Brain microvascular endothelial cell (primary cell): Measurements from ENCODE around the gene CRACDL.

Source experiments
- DNase-seq: peaks from one replicate; pipeline ENCODE4 v3.0.0-alpha.2; 2020
- H3K27ac ChIP-seq: fragments of 250-450 bp; sonication (Bioruptor Pico); 2 replicates; pipeline ENCODE4 v1.5.1; 2020; ENCODE audit warnings: mild to moderate bottlenecking, moderate library complexity
- H3K27me3 ChIP-seq: fragments of 250-450 bp; sonication (Bioruptor Pico); replicated peaks from 2 replicates; pipeline ENCODE4 v1.5.1; 2020; ENCODE audit warnings: mild to moderate bottlenecking
- H3K36me3 ChIP-seq: fragments of 250-450 bp; sonication (Bioruptor Pico); replicated peaks from 2 replicates; pipeline ENCODE4 v1.5.1; 2020; ENCODE audit warnings: mild to moderate bottlenecking
- H3K4me3 ChIP-seq: 2 replicates; pipeline ENCODE4 v1.5.1; 2011; ENCODE audit warnings: low read depth, mild to moderate bottlenecking, control low read depth, low read length, moderate library complexity
- CTCF ChIP-seq: IDR thresholded peaks from 2 replicates; pipeline ENCODE4 v1.5.1; 2011; ENCODE audit warnings: low read depth, mild to moderate bottlenecking, moderate library complexity, low read length, control low read depth, inconsistent platforms; ENCODE audit errors: missing control alignments
- in situ Hi-C: cut with HindIII; loops from 2 replicates; pipeline ENCODE4 v1.10.0; 2017; ENCODE audit warnings: low sequenced_read_pairs, low pct_ligation_motif_present

The CRACDL gene

GRCh38 chr2:98790221-98790620 lies 145.8 kb downstream of the CRACDL start:
- Histone ChIP-seq H3K27me3 (no peaks in the 10 kb centered on the region), H3K27ac (no peak overlapping the region), H3K36me3 (no peaks in the 10 kb centered on the region), H3K4me3 (no peak overlapping the region)
- in situ Hi-C loops = no loop called here
- no peak for TF ChIP-seq CTCF
- no peak for DNase-seq

- DNase-seq = no peak
- H3K36me3 ChIP-seq = no peaks in the 10 kb centered on the region
- TF ChIP-seq CTCF = no peak
- H3K27ac ChIP-seq = no peak overlapping the region
- in situ Hi-C loops = no loop called here
- no peaks in the 10 kb centered on the region for H3K27me3 ChIP-seq
- H3K4me3 ChIP-seq = no peak overlapping the region
Observed at GRCh38 chr2:98787700-98788099, 148.3 kb downstream of the CRACDL start.

- H3K27me3 ChIP-seq = no peaks in the 10 kb centered on the region
- no peak for DNase-seq
- H3K36me3 ChIP-seq = no peaks in the 10 kb centered on the region
- in situ Hi-C loops = no loop called here
- no peak for TF ChIP-seq CTCF
- H3K4me3 ChIP-seq = no peak overlapping the region
- H3K27ac ChIP-seq = no peak overlapping the region
Observed at GRCh38 chr2:98786179-98786578, 149.8 kb downstream of the CRACDL start.

- no peak for TF ChIP-seq CTCF
- no peaks in the 10 kb centered on the region for H3K27me3 ChIP-seq
- in situ Hi-C loops = no loop called here
Observed at GRCh38 chr2:98782570-98782969, 153.5 kb downstream of the CRACDL start.

GRCh38 chr2:98781822-98782221 lies 154.2 kb downstream of the CRACDL start:
- Histone ChIP-seq H3K4me3 (no peak overlapping the region), H3K36me3 (no peaks in the 10 kb centered on the region), H3K27ac (no peak overlapping the region), H3K27me3 (no peaks in the 10 kb centered on the region)
- no peak for DNase-seq
- in situ Hi-C loops = no loop called here
- no peak for TF ChIP-seq CTCF

More at GRCh38 chr2:98782570-98782969, 153.5 kb downstream of the CRACDL start:
- H3K4me3 ChIP-seq = no peak overlapping the region
- no peak overlapping the region for H3K27ac ChIP-seq
- H3K36me3 ChIP-seq = no peaks in the 10 kb centered on the region
- DNase-seq = no peak

- H3K27ac ChIP-seq = no peak overlapping the region
- H3K4me3 ChIP-seq = no peak overlapping the region
- no peaks in the 10 kb centered on the region for H3K36me3 ChIP-seq
- H3K27me3 ChIP-seq = no peaks in the 10 kb centered on the region
- no peak for DNase-seq
- in situ Hi-C loops = no loop called here
- TF ChIP-seq CTCF = no peak
Observed at GRCh38 chr2:98778741-98779483, 157.1 kb downstream of the CRACDL start.
